ENCODE results near the gene NTNG1. TPM values are rescaled to one million over a fixed set of nuclear protein-coding genes. Genes with fewer than 3 reads are reported as not detected.

Gene NTNG1
- total RNA-seq, 4 donors from 2014 or later, result 4.2 to 11.1 (median 5.6) TPM

DNA sequence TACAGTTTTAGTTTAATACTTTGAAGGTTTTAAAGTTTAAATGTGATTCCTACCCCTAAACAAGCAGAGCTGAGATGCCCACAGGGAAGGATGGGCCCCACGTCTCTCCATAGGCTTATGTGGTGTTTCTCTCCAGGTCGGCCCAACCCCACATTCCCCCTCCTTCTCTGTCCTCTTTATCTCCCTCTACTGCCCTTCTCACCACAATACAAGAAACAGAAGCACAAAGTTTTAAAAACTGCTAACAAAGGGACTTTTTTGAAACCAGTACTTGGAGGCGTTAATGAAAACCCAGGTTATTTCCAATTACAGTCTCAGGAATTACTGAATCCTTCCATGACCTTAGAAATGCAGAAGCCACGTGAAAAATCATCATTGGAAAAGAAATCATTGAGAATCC is 324.0 kb downstream of the NTNG1 start:
- H3K27me3 ChIP-seq, result no peaks in the 10 kb centered on the region
- no peaks in the 10 kb centered on the region for H3K36me3 ChIP-seq
- WGBS, result 72% methylated on average over 4 of the region's 4 CpGs
- no peak for DNase-seq (ENCODE audit: low spot score in 2 of 2)
- no peak overlapping the region for H3K4me3 ChIP-seq
- TF ChIP-seq EP300 (IDR thresholded peaks at IDR 0.05), result no peak
- TF ChIP-seq, protein P1, sequence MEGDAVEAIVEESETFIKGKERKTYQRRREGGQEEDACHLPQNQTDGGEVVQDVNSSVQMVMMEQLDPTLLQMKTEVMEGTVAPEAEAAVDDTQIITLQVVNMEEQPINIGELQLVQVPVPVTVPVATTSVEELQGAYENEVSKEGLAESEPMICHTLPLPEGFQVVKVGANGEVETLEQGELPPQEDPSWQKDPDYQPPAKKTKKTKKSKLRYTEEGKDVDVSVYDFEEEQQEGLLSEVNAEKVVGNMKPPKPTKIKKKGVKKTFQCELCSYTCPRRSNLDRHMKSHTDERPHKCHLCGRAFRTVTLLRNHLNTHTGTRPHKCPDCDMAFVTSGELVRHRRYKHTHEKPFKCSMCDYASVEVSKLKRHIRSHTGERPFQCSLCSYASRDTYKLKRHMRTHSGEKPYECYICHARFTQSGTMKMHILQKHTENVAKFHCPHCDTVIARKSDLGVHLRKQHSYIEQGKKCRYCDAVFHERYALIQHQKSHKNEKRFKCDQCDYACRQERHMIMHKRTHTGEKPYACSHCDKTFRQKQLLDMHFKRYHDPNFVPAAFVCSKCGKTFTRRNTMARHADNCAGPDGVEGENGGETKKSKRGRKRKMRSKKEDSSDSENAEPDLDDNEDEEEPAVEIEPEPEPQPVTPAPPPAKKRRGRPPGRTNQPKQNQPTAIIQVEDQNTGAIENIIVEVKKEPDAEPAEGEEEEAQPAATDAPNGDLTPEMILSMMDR (IDR thresholded peaks at IDR 0.05), result no peak
- TF ChIP-seq POLR2A (IDR thresholded peaks at IDR 0.05), result no peak
- no peak for TF ChIP-seq POLR2AphosphoS5 (IDR thresholded peaks at IDR 0.05)
- H3K27ac ChIP-seq, result no peak overlapping the region
- H3K4me1 ChIP-seq, result no peaks in the 10 kb centered on the region
- H3K9me3 ChIP-seq, result no peaks in the 10 kb centered on the region

DNA sequence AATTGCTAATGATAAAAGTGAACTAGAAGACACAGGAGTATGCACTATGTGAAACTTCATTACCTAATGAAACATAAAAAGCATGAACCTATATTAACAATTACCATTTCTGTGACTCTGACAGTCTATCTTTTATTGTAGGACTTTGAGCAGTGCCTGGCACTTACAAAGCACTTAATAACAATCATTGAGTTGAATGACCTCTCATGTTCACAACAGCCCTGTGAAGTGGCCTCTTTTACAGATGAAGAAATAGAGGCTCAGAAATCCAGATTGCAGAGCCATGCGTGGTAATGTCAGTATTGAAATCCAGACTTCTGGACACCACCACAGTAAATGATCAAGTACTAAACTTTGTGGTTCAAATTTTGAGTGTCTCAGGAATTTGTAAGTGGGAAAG is 326.4 kb downstream of the NTNG1 start:
- TF ChIP-seq EP300 (IDR thresholded peaks at IDR 0.05) (no peak), POLR2A (IDR thresholded peaks at IDR 0.05) (no peak), POLR2AphosphoS5 (IDR thresholded peaks at IDR 0.05) (no peak)
- TF ChIP-seq, protein P1 (IDR thresholded peaks at IDR 0.05), result no peak
- DNase-seq (ENCODE audit: low spot score in 2 of 2), result no peak
- Histone ChIP-seq H3K4me3 (no peak overlapping the region), H3K9me3 (no peaks in the 10 kb centered on the region), H3K27me3 (no peaks in the 10 kb centered on the region), H3K4me1 (no peaks in the 10 kb centered on the region), H3K36me3 (no peaks in the 10 kb centered on the region), H3K27ac (no peak overlapping the region)
- 95% methylated on average over 1 of the region's 1 CpG for WGBS

DNA sequence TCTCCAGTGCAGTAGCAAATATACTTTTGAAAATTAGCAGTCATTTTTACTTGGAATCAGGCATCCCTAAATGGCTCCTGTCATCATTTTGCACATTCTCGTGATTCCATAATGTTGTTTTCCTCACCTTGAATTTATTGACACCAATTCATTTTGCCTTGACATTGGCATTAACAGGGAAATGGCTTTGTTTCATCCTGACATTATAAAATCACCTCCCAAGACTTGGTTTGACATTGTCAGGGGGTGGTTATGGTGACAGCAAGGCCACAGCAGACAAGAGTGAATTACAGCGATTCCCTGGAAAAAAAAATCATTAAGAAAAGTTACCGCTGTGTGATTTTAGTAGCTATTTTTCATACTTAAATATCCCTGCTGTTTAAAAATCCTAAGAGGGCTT is 327.0 kb downstream of the NTNG1 start:
- Histone ChIP-seq H3K27ac (no peak overlapping the region), H3K9me3 (no peaks in the 10 kb centered on the region), H3K27me3 (no peaks in the 10 kb centered on the region), H3K4me1 (no peaks in the 10 kb centered on the region), H3K36me3 (no peaks in the 10 kb centered on the region), H3K4me3 (no peak overlapping the region)
- TF ChIP-seq, protein P1 (IDR thresholded peaks at IDR 0.05), result no peak
- TF ChIP-seq POLR2AphosphoS5 (IDR thresholded peaks at IDR 0.05) (no peak), EP300 (IDR thresholded peaks at IDR 0.05) (no peak), POLR2A (IDR thresholded peaks at IDR 0.05) (no peak)
- WGBS, result 92% methylated on average over 3 of the region's 3 CpGs
- DNase-seq (ENCODE audit: low spot score in 2 of 2), result no peak

DNA sequence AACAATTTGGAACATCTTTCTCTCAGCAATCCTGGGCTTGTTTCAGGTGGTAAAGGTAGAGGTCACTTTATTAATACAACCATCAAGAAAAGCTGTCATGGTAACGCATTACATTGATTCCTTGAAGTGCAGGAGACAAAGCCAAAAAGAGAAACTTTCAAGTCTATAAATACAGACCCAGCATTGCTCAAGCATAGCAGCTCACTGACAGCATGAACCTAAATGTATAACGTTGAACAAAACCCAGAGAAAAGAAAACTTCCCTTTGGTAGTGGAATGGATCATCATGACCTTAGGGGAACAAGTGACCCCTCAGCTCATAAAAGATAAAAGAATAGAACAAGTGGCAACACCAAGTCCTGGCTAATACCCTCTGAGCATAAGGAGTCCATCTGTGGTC is 332.2 kb downstream of the NTNG1 start:
- H3K4me3 ChIP-seq, result no peak overlapping the region
- no peaks in the 10 kb centered on the region for H3K9me3 ChIP-seq
- no peaks in the 10 kb centered on the region for H3K4me1 ChIP-seq
- H3K36me3 ChIP-seq, result no peaks in the 10 kb centered on the region
- H3K27me3 ChIP-seq, result no peaks in the 10 kb centered on the region
- H3K27ac ChIP-seq, result no peak overlapping the region
- 89% methylated on average over 2 of the region's 2 CpGs for WGBS
- TF ChIP-seq POLR2A (IDR thresholded peaks at IDR 0.05), result no peak
- no peak for DNase-seq (ENCODE audit: low spot score in 2 of 2)

DNA sequence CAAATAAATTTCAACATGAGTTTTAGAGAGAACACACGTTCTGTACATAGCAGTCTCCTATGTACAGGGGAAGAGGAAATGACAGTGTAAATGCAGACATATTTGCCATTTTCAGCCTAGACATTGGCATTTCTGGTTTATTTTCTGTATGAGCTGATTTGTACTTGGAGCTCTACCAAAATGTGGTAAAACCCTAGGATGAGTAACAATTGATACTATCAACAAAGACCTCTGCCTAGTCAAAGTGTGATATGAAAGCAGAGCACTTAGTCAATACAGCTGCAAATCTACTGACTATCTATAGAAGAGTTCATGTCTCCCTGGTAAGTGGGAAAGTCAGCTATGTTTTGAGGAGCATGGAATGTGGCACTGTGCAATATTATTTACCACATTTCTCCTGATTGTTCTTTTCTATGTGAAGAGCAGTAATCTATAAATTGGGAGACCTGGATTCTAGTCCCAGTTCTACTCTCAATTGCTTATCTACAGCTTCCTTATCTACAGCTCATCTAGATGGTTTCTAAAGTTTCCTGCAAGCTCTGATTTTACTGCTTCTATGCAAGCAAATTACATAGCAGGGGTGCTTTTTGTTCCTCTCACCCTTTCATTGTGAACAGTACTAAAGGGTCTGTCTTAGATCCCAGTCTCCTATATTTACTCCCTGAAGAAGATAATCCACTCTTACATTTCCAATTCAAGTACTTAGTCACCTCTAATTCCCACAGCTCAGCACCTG is 334.2 kb downstream of the NTNG1 start:
- H3K9me3 ChIP-seq, result no peaks in the 10 kb centered on the region
- TF ChIP-seq POLR2A (IDR thresholded peaks at IDR 0.05), result no peak
- TF ChIP-seq POLR2AphosphoS5 (IDR thresholded peaks at IDR 0.05), result no peak
- TF ChIP-seq, protein P1 (IDR thresholded peaks at IDR 0.05), result no peak
- TF ChIP-seq EP300 (IDR thresholded peaks at IDR 0.05), result no peak
- WGBS, result 52% methylated on average over 1 of the region's 1 CpG
- H3K27ac ChIP-seq, result no peak overlapping the region
- H3K27me3 ChIP-seq, result peaks cover 4% of the 10 kb centered on the region
- peaks cover 4% of the 10 kb centered on the region for H3K4me1 ChIP-seq
- no peak for DNase-seq (ENCODE audit: low spot score in 2 of 2)
- H3K4me3 ChIP-seq, result no peak overlapping the region
- no peaks in the 10 kb centered on the region for H3K36me3 ChIP-seq

All from suprapubic skin (tissue), 4 donors.